Progenitor cell of endocrine pancreas (in vitro differentiated cells): Measurements from ENCODE around the gene DPP4. TPM values are rescaled to one million over a fixed set of nuclear protein-coding genes. Genes with fewer than 3 reads are reported as not detected.

Source experiments
- DNase-seq: peaks from one replicate; pipeline ENCODE4 v3.0.0; 2021; ENCODE audit warnings: low spot score; ENCODE audit not compliant: unreplicated experiment
- H3K27ac Mint-ChIP-seq: 2 replicates; pipeline ENCODE4 v1.8.0; 2021; ENCODE audit warnings: mild to moderate bottlenecking, moderate library complexity, mixed read lengths
- H3K27me3 Mint-ChIP-seq: 2 replicates; pipeline ENCODE4 v1.8.0; 2021; ENCODE audit warnings: mixed read lengths
- H3K36me3 Mint-ChIP-seq: 2 replicates; pipeline ENCODE4 v1.8.0; 2022; ENCODE audit warnings: mixed read lengths; ENCODE audit not compliant: insufficient read depth
- H3K4me1 Mint-ChIP-seq: 2 replicates; pipeline ENCODE4 v1.8.0; 2021; ENCODE audit warnings: low read depth, mixed read lengths
- H3K4me3 Mint-ChIP-seq: 2 replicates; pipeline ENCODE4 v1.8.0; 2021; ENCODE audit warnings: low read depth, mild to moderate bottlenecking, moderate library complexity, mixed read lengths
- H3K9me3 Mint-ChIP-seq: 2 replicates; pipeline ENCODE4 v1.8.0; 2021; ENCODE audit warnings: low read depth, mixed read lengths
- CTCF ChIP-seq: fragments of 200-600 bp; sonication (generic); IDR thresholded peaks from one replicate; pipeline ENCODE4 v1.5.0; 2021; ENCODE audit warnings: antibody characterized with exemption, mild to moderate bottlenecking; ENCODE audit not compliant: unreplicated experiment
- total RNA-seq: library from RNA; stranded (reverse); gene quantifications from 2 replicates; pipeline ENCODE4 v1.2.1, GENCODE V29; 2021

The DPP4 gene
- total RNA-seq, 1 donor from 2014 or later = 3.2 TPM

GRCh38 chr2:161994761-161995520 lies 79.1 kb downstream of the DPP4 start:
- no peak overlapping the region for H3K4me3 Mint-ChIP-seq
- peaks cover 18% of the 10 kb centered on the region for H3K27me3 Mint-ChIP-seq
- no peaks in the 10 kb centered on the region for H3K9me3 Mint-ChIP-seq
- no peaks in the 10 kb centered on the region for H3K4me1 Mint-ChIP-seq
- no peaks in the 10 kb centered on the region for H3K36me3 Mint-ChIP-seq
- no peak overlapping the region for H3K27ac Mint-ChIP-seq
- no peak for DNase-seq
- TF ChIP-seq CTCF = no peak

GRCh38 chr2:161992531-161992930 lies 81.5 kb downstream of the DPP4 start:
- no peak for DNase-seq
- Mint-ChIP-seq H3K4me3 (no peak overlapping the region), H3K36me3 (no peaks in the 10 kb centered on the region), H3K4me1 (no peaks in the 10 kb centered on the region), H3K9me3 (no peaks in the 10 kb centered on the region), H3K27me3 (peaks cover 12% of the 10 kb centered on the region), H3K27ac (no peak overlapping the region)
- no peak for TF ChIP-seq CTCF

- no peak for TF ChIP-seq CTCF
- Mint-ChIP-seq H3K27ac (no peak overlapping the region), H3K4me1 (no peaks in the 10 kb centered on the region), H3K9me3 (no peaks in the 10 kb centered on the region), H3K27me3 (peaks cover 12% of the 10 kb centered on the region), H3K4me3 (no peak overlapping the region), H3K36me3 (no peaks in the 10 kb centered on the region)
- DNase-seq = no peak
Observed at GRCh38 chr2:161991991-161992390, 82.0 kb downstream of the DPP4 start.

GRCh38 chr2:161990741-161991140 lies 83.3 kb downstream of the DPP4 start:
- peaks cover 12% of the 10 kb centered on the region for H3K27me3 Mint-ChIP-seq
- H3K27ac Mint-ChIP-seq = no peak overlapping the region
- H3K4me3 Mint-ChIP-seq = no peak overlapping the region
- no peak for DNase-seq
- no peaks in the 10 kb centered on the region for H3K9me3 Mint-ChIP-seq
- H3K4me1 Mint-ChIP-seq = no peaks in the 10 kb centered on the region
- TF ChIP-seq CTCF = no peak
- no peaks in the 10 kb centered on the region for H3K36me3 Mint-ChIP-seq

GRCh38 chr2:161990036-161990435 lies 84.0 kb downstream of the DPP4 start:
- Mint-ChIP-seq H3K9me3 (no peaks in the 10 kb centered on the region), H3K4me3 (no peak overlapping the region), H3K36me3 (no peaks in the 10 kb centered on the region), H3K4me1 (no peaks in the 10 kb centered on the region), H3K27ac (no peak overlapping the region), H3K27me3 (peaks cover 12% of the 10 kb centered on the region)
- no peak for TF ChIP-seq CTCF
- no peak for DNase-seq
